ENCODE measurements around the gene TROAP. TPM values are rescaled to one million over a fixed set of nuclear protein-coding genes. Genes with fewer than 3 reads are reported as not detected.
"Not testable (repeated sequence)": the region's sequence is repeated elsewhere in the genome, so short reads cannot be mapped to it uniquely, and the experiment has no call there.

The TROAP gene
- total RNA-seq, 3 donors from 2014 or later, result 0.29 to 1.8 (median 0.66) TPM

DNA sequence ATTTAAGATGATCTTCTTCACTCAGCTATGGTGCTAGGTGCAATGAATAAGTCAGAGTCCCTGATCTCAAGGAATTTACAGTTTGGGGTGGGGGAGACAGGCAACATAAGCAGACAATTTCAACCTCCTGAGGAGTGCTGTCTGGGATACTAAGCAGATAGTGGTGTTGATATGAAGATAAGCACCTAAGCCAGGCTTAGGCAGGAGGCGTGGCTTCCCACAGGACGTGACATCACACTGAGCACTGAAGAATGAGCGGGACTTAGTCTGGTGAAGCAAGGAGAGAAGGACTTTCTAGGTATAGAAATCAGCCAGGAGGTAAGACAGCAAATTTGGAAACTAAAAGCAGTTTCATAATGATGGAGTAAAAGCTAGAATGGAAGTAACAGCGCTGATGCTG, 21.3 kb upstream of the TROAP start:
- no peaks in the 10 kb centered on the region for H3K36me3 ChIP-seq
- peaks cover 0 to 6% of the 10 kb centered on the region in 2 donors for H3K4me1 ChIP-seq
- peaks cover 5 to 33% of the 10 kb centered on the region in 2 donors for H3K27me3 ChIP-seq
- intact Hi-C loops (cut with DNase I; ENCODE audit: low total_unique reads), result no loop called here
- DNase-seq (ENCODE audit: low spot score in 2 of 2), result no peak
- TF ChIP-seq CTCF (IDR thresholded peaks at IDR 0.05) (no peak), POLR2A (IDR thresholded peaks at IDR 0.05) (no peak), POLR2AphosphoS5 (IDR thresholded peaks at IDR 0.05) (no peak)
- no peaks in the 10 kb centered on the region for H3K9me3 ChIP-seq
- no peak overlapping the region for H3K4me3 ChIP-seq
- no peak overlapping the region for H3K27ac ChIP-seq

- Histone ChIP-seq H3K4me3 (no peak overlapping the region), H3K4me1 (no peaks in the 10 kb centered on the region), H3K9me3 (no peaks in the 10 kb centered on the region), H3K27me3 (peaks cover 0 to 10% of the 10 kb centered on the region in 2 donors), H3K27ac (no peak overlapping the region), H3K36me3 (no peaks in the 10 kb centered on the region)
- TF ChIP-seq CTCF (IDR thresholded peaks at IDR 0.05) (no peak), POLR2AphosphoS5 (IDR thresholded peaks at IDR 0.05) (no peak), POLR2A (IDR thresholded peaks at IDR 0.05) (no peak)
- no peak for DNase-seq (ENCODE audit: low spot score in 2 of 2)
- intact Hi-C loops (cut with DNase I; ENCODE audit: low total_unique reads), result no loop called here
Measured at GRCh38 chr12:49304161-49304560, 18.9 kb upstream of the TROAP start.

GRCh38 chr12:49305762-49306510, 17.1 kb upstream of the TROAP start:
- Histone ChIP-seq H3K36me3 (no peaks in the 10 kb centered on the region), H3K27ac (no peak overlapping the region), H3K4me1 (no peaks in the 10 kb centered on the region), H3K9me3 (no peaks in the 10 kb centered on the region), H3K27me3 (peaks cover 0 to 6% of the 10 kb centered on the region in 2 donors), H3K4me3 (no peak overlapping the region)
- intact Hi-C loops (cut with DNase I; ENCODE audit: low total_unique reads), result no loop called here
- no peak for DNase-seq (ENCODE audit: low spot score in 2 of 2)
- TF ChIP-seq POLR2A (IDR thresholded peaks at IDR 0.05), result no peak
- no peak for TF ChIP-seq POLR2AphosphoS5 (IDR thresholded peaks at IDR 0.05)
- TF ChIP-seq CTCF (IDR thresholded peaks at IDR 0.05), result no peak

DNA sequence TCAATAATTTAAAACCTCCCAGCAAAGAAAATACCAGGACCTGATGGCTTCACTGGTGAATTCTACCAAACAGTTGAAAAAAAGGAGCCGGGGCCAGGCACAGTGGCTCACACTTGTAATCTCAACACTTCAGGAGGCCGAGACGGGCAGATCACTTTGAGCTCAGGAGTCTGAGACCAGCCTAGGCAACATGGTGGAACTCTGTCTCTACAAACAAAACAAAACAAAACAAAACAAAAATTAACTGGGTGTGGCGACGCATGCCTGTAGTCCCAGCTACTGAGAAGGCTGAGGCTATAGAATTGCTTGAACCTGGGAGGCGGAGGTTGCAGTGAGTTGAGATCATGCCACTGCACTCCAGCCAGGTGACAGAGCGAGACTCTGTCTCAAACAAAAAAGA, 13.7 kb upstream of the TROAP start:
- Histone ChIP-seq H3K27me3 (peaks cover 0 to 3% of the 10 kb centered on the region in 2 donors), H3K4me1 (no peaks in the 10 kb centered on the region), H3K9me3 (no peaks in the 10 kb centered on the region), H3K4me3 (no peak overlapping the region), H3K36me3 (no peaks in the 10 kb centered on the region), H3K27ac (no peak overlapping the region)
- no peak for TF ChIP-seq CTCF (IDR thresholded peaks at IDR 0.05)
- no peak for TF ChIP-seq POLR2AphosphoS5 (IDR thresholded peaks at IDR 0.05)
- TF ChIP-seq POLR2A (IDR thresholded peaks at IDR 0.05), result no peak
- intact Hi-C loops (cut with DNase I; ENCODE audit: low total_unique reads), result no loop called here
- DNase-seq (ENCODE audit: low spot score in 2 of 2), result no peak

- H3K27me3 ChIP-seq; H3K27ac ChIP-seq; H3K9me3 ChIP-seq; H3K36me3 ChIP-seq; H3K4me3 ChIP-seq; H3K4me1 ChIP-seq; DNase-seq (ENCODE audit: low spot score in 2 of 2); intact Hi-C loops (cut with DNase I; ENCODE audit: low total_unique reads): not testable (repeated sequence)
Measured at GRCh38 chr12:49310451-49311000, 12.5 kb upstream of the TROAP start.

All from breast epithelium (tissue), 4 donors.